AG10803 (cell line): ENCODE measurements around the gene TMEM132D.
A peak's percentile ranks its signal among the peaks of the same experiment; 100 is the strongest.

Experiments used
- DNase-seq: peaks from one replicate; pipeline ENCODE4 v3.0.0; 2010; ENCODE audit warnings: low read depth
- H3K4me3 ChIP-seq: 2 replicates; pipeline ENCODE4 v1.5.1; 2011; ENCODE audit warnings: mild to moderate bottlenecking, low read length, control low read depth
- CTCF ChIP-seq: conservative IDR thresholded peaks from 2 replicates; pipeline ENCODE4 v1.5.1; 2011; ENCODE audit warnings: mild to moderate bottlenecking, low read length, control low read depth, inconsistent platforms

Gene TMEM132D

GRCh38 chr12:129717438-129717837, 186.4 kb downstream of the TMEM132D start:
- H3K4me3 ChIP-seq = no peak overlapping the region
- DNase-seq = no peak
- TF ChIP-seq CTCF = no peak

GRCh38 chr12:129716825-129717224, 187.0 kb downstream of the TMEM132D start:
- H3K4me3 ChIP-seq = no peak overlapping the region

GRCh38 chr12:129706716-129707115, 197.1 kb downstream of the TMEM132D start:
- DNase-seq = no peak
- H3K4me3 ChIP-seq = no peak overlapping the region
- no peak for TF ChIP-seq CTCF

More at GRCh38 chr12:129716825-129717224, 187.0 kb downstream of the TMEM132D start:
- DNase-seq = no peak
- TF ChIP-seq CTCF = no peak

GRCh38 chr12:129704232-129704830, 199.5 kb downstream of the TMEM132D start:
- DNase-seq = no peak
- H3K4me3 ChIP-seq = no peak overlapping the region

GRCh38 chr12:129701631-129702101, 202.2 kb downstream of the TMEM132D start:
- TF ChIP-seq CTCF = no peak
- no peak overlapping the region for H3K4me3 ChIP-seq
- peak; percentile 9 for DNase-seq

More at GRCh38 chr12:129704232-129704830, 199.5 kb downstream of the TMEM132D start:
- no peak for TF ChIP-seq CTCF

GRCh38 chr12:129700036-129700435, 203.8 kb downstream of the TMEM132D start:
- no peak overlapping the region for H3K4me3 ChIP-seq
- DNase-seq = no peak
- TF ChIP-seq CTCF = no peak

GRCh38 chr12:129696926-129697325, 206.9 kb downstream of the TMEM132D start:
- no peak overlapping the region for H3K4me3 ChIP-seq
- DNase-seq = peak; percentile 19
- TF ChIP-seq CTCF = no peak
